Astrocyte (in vitro differentiated cells and primary cell): ENCODE measurements around the gene SYT7.

Experiments
- CTCF ChIP-seq: IDR thresholded peaks from 2 replicates; pipeline ENCODE4 v1.5.1; 2011; ENCODE audit warnings: low read depth, mild to moderate bottlenecking, inconsistent platforms, low read length, moderate library complexity; ENCODE audit not compliant: insufficient read depth
- EZH2 ChIP-seq: IDR thresholded peaks from 2 replicates; pipeline ENCODE4 v1.6.1; 2012; ENCODE audit warnings: mild to moderate bottlenecking, low read length, inconsistent platforms; ENCODE audit not compliant: insufficient read depth

GRCh38 chr11:61505106-61505505 lies 75.8 kb downstream of the SYT7 start:
- TF ChIP-seq CTCF (no peak), EZH2 (no peak)
